GM23338 (cell line): ENCODE measurements around the gene NLRP6. TPM values are rescaled to one million over a fixed set of nuclear protein-coding genes. Genes with fewer than 3 reads are reported as not detected.

Experiments
- ATAC-seq: fragments of 200-7000 bp; cut with Tn5 transposase; 3 replicates; pipeline ENCODE4 v1.9.1; 2020
- DNase-seq: peaks from one replicate; pipeline ENCODE4 v3.0.0-alpha.2; 2015; ENCODE audit warnings: low spot score
- H2AFZ ChIP-seq: fragments of 200-600 bp; sonication (generic); 2 replicates; pipeline ENCODE4 v1.8.0; 2016; ENCODE audit warnings: antibody characterized with exemption, mild to moderate bottlenecking, moderate library complexity
- H3F3A ChIP-seq: fragments of 200-600 bp; sonication (generic); replicated peaks from 2 replicates; pipeline ENCODE4 v1.8.0; 2017; ENCODE audit warnings: antibody characterized with exemption, mixed run types, low read depth
- H3K27ac ChIP-seq: fragments of 200-600 bp; sonication (generic); 2 replicates; pipeline ENCODE4 v1.6.1; 2016; ENCODE audit warnings: low read depth
- H3K27me3 ChIP-seq: fragments of 200-600 bp; sonication (generic); 2 replicates; pipeline ENCODE4 v1.8.0; 2016; ENCODE audit warnings: mild to moderate bottlenecking, mixed run types, moderate library complexity; ENCODE audit not compliant: insufficient read depth
- H3K36me3 ChIP-seq: fragments of 200-600 bp; sonication (generic); 2 replicates; pipeline ENCODE4 v1.8.0; 2016; ENCODE audit warnings: mild to moderate bottlenecking; ENCODE audit not compliant: insufficient read depth
- H3K4me1 ChIP-seq: fragments of 200-600 bp; sonication (generic); 2 replicates; pipeline ENCODE4 v1.8.0; 2016; ENCODE audit warnings: mild to moderate bottlenecking, moderate library complexity; ENCODE audit not compliant: insufficient read depth
- H3K4me2 ChIP-seq: fragments of 200-600 bp; sonication (generic); 2 replicates; pipeline ENCODE4 v1.7.1; 2017; ENCODE audit warnings: mixed run types
- H3K4me3 ChIP-seq: fragments of 200-600 bp; sonication (generic); 2 replicates; pipeline ENCODE4 v1.6.1; 2016; ENCODE audit warnings: mixed run types
- H3K79me2 ChIP-seq: fragments of 200-600 bp; sonication (generic); replicated peaks from 2 replicates; pipeline ENCODE4 v1.8.0; 2017; ENCODE audit warnings: mild to moderate bottlenecking; ENCODE audit not compliant: insufficient read depth
- H3K9me2 ChIP-seq: fragments of 200-600 bp; sonication (generic); 2 replicates; pipeline ENCODE4 v1.8.0; 2017; ENCODE audit not compliant: insufficient read depth
- H4K20me1 ChIP-seq: fragments of 200-600 bp; sonication (generic); replicated peaks from 2 replicates; pipeline ENCODE4 v1.8.0; 2017; ENCODE audit warnings: mild to moderate bottlenecking; ENCODE audit not compliant: insufficient read depth
- H3K27ac Mint-ChIP-seq: 2 replicates; pipeline ENCODE4 v1.8.0; 2020; ENCODE audit warnings: inconsistent platforms, mild to moderate bottlenecking, moderate library complexity, mixed read lengths
- H3K27me3 Mint-ChIP-seq: 3 replicates; pipeline ENCODE4 v1.8.0; 2022; ENCODE audit warnings: low read depth, mild to moderate bottlenecking, moderate library complexity, mixed read lengths, inconsistent platforms; ENCODE audit not compliant: insufficient read depth, poor library complexity
- H3K36me3 Mint-ChIP-seq: 3 replicates; pipeline ENCODE4 v1.8.0; 2021; ENCODE audit warnings: low read depth, mild to moderate bottlenecking, inconsistent platforms, moderate library complexity, mixed read lengths
- H3K4me1 Mint-ChIP-seq: 3 replicates; pipeline ENCODE4 v1.8.0; 2020; ENCODE audit warnings: mild to moderate bottlenecking, inconsistent platforms, mixed read lengths
- H3K4me3 Mint-ChIP-seq: 3 replicates; pipeline ENCODE4 v1.8.0; 2021; ENCODE audit warnings: moderate library complexity, mild to moderate bottlenecking, inconsistent platforms, mixed read lengths
- H3K9me3 Mint-ChIP-seq: 3 replicates; pipeline ENCODE4 v1.8.0; 2020; ENCODE audit warnings: moderate library complexity, mild to moderate bottlenecking, inconsistent platforms, mixed read lengths
- CREB1 ChIP-seq: fragments of 250-450 bp; sonication (Bioruptor Pico); IDR thresholded peaks from 2 replicates; pipeline ENCODE4 v1.5.0; 2020; ENCODE audit warnings: low read depth, mild to moderate bottlenecking, moderate library complexity
- CTCF ChIP-seq, 2 experiments: fragments of 200-600 bp in 1 of 2; sonication (generic) in 1 of 2; conservative IDR thresholded peaks; 2 replicates each; pipeline versions ENCODE4 v1.5.1 to v1.6.1; 2016 to 2017; ENCODE audit warnings: antibody characterized with exemption in 2 of 2, low read depth in 2 of 2, mild to moderate bottlenecking in 2 of 2, moderate library complexity in 1 of 2
- JUNB ChIP-seq: IDR thresholded peaks from one replicate; pipeline ENCODE4 v1.6.1; 2016; ENCODE audit warnings: antibody characterized with exemption; ENCODE audit not compliant: unreplicated experiment
- POLR2AphosphoS5 ChIP-seq: IDR thresholded peaks from 2 replicates; pipeline ENCODE4 v1.6.1; 2016; ENCODE audit warnings: antibody characterized with exemption, low read depth
- ZNF114 ChIP-seq: fragments of 250-450 bp; sonication (Bioruptor Pico); IDR thresholded peaks from 2 replicates; pipeline ENCODE4 v1.5.0; 2020; ENCODE audit warnings: mild to moderate bottlenecking, moderate library complexity
- ZNF462 ChIP-seq: fragments of 250-450 bp; sonication (Bioruptor Pico); IDR thresholded peaks from 2 replicates; pipeline ENCODE4 v1.5.0; 2020; ENCODE audit warnings: mild to moderate bottlenecking, moderate library complexity
- polyA plus RNA-seq: library from polyadenylated mRNA; unstranded; fragments of >200 nt; fragmentation: Nextera tagmentation; extraction: Ambion mirVana; gene quantifications from 2 replicates; pipeline ENCODE4 v1.2.1, GENCODE V29; 2016
- total RNA-seq: library from RNA; depleted of rRNA; stranded (reverse); fragments of >200 nt; shearing (Covaris generic); gene quantifications from 2 replicates; pipeline ENCODE4 v1.2.3, GENCODE V29; 2014
- TF ChIP-seq, protein P1 (sequence below): IDR thresholded peaks from 2 replicates; pipeline ENCODE4 v1.6.1; 2016; ENCODE audit warnings: antibody characterized with exemption
- TF ChIP-seq, protein P2 (sequence below): IDR thresholded peaks from one replicate; pipeline ENCODE4 v1.6.1; 2018; ENCODE audit warnings: antibody characterized with exemption; ENCODE audit not compliant: unreplicated experiment

The NLRP6 gene
- total and polyA plus RNA-seq, 2 experiments from 2014 or later = 0.15 to 0.73 TPM

DNA sequence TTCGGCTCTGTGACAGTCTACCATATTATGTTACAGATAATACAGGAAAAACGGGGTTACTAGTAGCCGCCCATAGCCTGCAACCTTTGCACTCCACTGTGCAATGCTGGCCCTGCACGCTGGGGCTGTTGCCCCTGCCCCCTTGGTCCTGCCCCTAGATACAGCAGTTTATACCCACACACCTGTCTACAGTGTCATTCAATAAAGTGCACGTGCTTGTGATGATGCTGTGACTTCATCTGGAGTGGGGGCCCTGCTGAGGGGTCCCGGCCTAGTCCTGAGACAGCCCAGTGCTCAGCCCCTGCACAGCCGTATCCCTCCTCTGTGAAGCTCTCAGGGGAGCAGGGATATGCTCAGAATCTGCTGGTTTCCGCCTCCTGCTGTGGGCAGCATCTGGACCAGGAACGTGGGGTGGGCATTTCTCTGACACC is 36.9 kb downstream of the NLRP6 start (continued):
- TF ChIP-seq POLR2AphosphoS5 = 0 out of 2 replicates have a peak, but pooled peaks have one; percentile 23
- TF ChIP-seq, protein P1, sequence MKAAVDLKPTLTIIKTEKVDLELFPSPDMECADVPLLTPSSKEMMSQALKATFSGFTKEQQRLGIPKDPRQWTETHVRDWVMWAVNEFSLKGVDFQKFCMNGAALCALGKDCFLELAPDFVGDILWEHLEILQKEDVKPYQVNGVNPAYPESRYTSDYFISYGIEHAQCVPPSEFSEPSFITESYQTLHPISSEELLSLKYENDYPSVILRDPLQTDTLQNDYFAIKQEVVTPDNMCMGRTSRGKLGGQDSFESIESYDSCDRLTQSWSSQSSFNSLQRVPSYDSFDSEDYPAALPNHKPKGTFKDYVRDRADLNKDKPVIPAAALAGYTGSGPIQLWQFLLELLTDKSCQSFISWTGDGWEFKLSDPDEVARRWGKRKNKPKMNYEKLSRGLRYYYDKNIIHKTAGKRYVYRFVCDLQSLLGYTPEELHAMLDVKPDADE = no peak

- Histone ChIP-seq H3K79me2 (peaks cover 23% of the 10 kb centered on the region), H2AFZ (no peak overlapping the region), H3K9me2 (no peaks in the 10 kb centered on the region), H3K36me3 (no peaks in the 10 kb centered on the region), H4K20me1 (peaks cover 10% of the 10 kb centered on the region), H3K4me1 (peaks cover 48% of the 10 kb centered on the region), H3K27ac (no peak overlapping the region), H3K4me2 (peak overlapping the region; percentile 84), H3K4me3 (peak overlapping the region; percentile 70), H3K27me3 (peaks cover 4% of the 10 kb centered on the region; the same call in 1 of the 2 replicates), H3F3A (peaks cover 27% of the 10 kb centered on the region)
- peaks cover 20% of the 10 kb centered on the region for H3K27me3 Mint-ChIP-seq
- peaks cover 60% of the 10 kb centered on the region for H3K4me1 Mint-ChIP-seq
- TF ChIP-seq, protein P2, sequence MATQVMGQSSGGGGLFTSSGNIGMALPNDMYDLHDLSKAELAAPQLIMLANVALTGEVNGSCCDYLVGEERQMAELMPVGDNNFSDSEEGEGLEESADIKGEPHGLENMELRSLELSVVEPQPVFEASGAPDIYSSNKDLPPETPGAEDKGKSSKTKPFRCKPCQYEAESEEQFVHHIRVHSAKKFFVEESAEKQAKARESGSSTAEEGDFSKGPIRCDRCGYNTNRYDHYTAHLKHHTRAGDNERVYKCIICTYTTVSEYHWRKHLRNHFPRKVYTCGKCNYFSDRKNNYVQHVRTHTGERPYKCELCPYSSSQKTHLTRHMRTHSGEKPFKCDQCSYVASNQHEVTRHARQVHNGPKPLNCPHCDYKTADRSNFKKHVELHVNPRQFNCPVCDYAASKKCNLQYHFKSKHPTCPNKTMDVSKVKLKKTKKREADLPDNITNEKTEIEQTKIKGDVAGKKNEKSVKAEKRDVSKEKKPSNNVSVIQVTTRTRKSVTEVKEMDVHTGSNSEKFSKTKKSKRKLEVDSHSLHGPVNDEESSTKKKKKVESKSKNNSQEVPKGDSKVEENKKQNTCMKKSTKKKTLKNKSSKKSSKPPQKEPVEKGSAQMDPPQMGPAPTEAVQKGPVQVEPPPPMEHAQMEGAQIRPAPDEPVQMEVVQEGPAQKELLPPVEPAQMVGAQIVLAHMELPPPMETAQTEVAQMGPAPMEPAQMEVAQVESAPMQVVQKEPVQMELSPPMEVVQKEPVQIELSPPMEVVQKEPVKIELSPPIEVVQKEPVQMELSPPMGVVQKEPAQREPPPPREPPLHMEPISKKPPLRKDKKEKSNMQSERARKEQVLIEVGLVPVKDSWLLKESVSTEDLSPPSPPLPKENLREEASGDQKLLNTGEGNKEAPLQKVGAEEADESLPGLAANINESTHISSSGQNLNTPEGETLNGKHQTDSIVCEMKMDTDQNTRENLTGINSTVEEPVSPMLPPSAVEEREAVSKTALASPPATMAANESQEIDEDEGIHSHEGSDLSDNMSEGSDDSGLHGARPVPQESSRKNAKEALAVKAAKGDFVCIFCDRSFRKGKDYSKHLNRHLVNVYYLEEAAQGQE = no peak
- TF ChIP-seq POLR2AphosphoS5 (peak; percentile 5; the same call in 1 of the 2 replicates), CTCF (conservative IDR thresholded peaks at IDR 0.05; ENCODE audit: low read depth in 2 of 2) (no peak), ZNF114 (CRISPR knock-in tag) (no peak), ZNF462 (CRISPR knock-in tag) (no peak), CREB1 (no peak), JUNB (no peak)
- no peak overlapping the region for H3K27ac Mint-ChIP-seq
- peak overlapping the region; percentile 91 for H3K4me3 Mint-ChIP-seq
- no peaks in the 10 kb centered on the region for H3K9me3 Mint-ChIP-seq
- DNase-seq = no peak
- no peak for ATAC-seq
- peaks cover 8% of the 10 kb centered on the region; the same call in 2 of the 3 replicates for H3K36me3 Mint-ChIP-seq
Measured at GRCh38 chr11:315516-315994, 37.3 kb downstream of the NLRP6 start.
